LNCaP clone FGC (cell line): Measurements from ENCODE around the gene DNAH10.

Source experiments
- DNase-seq: peaks from one replicate; pipeline ENCODE4 v3.0.0-alpha.2; 2011; ENCODE audit warnings: low read depth
- H3K4me3 ChIP-seq: 2 replicates; pipeline ENCODE4 v1.5.1; 2011; ENCODE audit warnings: mild to moderate bottlenecking, low read depth, low read length, control low read depth
- TF ChIP-seq, protein P1 (sequence below): IDR thresholded peaks from 2 replicates; pipeline ENCODE4 v1.5.1; 2012; ENCODE audit warnings: mild to moderate bottlenecking; ENCODE audit not compliant: control insufficient read depth, insufficient read depth; ENCODE audit errors: extremely low read depth

The DNAH10 gene

DNA sequence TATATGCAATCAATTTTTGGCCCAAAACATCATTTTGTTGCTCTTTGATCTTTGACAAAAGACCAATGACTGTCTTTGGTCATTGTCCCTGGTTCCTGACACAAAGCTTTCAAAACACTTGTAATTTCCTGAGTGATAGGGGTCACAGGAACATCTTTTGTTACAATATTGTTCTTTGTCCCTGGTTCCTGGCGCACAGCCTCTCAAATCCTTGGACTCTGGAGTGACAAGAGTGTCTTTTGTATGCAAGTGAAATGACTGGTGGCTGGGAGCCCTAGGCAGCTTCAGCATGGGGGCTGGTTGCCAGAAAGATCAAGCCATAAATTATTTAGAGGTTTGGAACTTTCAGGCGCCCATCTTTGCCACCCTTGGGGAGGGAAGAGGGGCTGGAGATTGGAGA is 53.9 kb downstream of the DNAH10 start:
- no peak overlapping the region for H3K4me3 ChIP-seq
- TF ChIP-seq, protein P1, sequence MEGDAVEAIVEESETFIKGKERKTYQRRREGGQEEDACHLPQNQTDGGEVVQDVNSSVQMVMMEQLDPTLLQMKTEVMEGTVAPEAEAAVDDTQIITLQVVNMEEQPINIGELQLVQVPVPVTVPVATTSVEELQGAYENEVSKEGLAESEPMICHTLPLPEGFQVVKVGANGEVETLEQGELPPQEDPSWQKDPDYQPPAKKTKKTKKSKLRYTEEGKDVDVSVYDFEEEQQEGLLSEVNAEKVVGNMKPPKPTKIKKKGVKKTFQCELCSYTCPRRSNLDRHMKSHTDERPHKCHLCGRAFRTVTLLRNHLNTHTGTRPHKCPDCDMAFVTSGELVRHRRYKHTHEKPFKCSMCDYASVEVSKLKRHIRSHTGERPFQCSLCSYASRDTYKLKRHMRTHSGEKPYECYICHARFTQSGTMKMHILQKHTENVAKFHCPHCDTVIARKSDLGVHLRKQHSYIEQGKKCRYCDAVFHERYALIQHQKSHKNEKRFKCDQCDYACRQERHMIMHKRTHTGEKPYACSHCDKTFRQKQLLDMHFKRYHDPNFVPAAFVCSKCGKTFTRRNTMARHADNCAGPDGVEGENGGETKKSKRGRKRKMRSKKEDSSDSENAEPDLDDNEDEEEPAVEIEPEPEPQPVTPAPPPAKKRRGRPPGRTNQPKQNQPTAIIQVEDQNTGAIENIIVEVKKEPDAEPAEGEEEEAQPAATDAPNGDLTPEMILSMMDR: no peak
- no peak for DNase-seq

DNA sequence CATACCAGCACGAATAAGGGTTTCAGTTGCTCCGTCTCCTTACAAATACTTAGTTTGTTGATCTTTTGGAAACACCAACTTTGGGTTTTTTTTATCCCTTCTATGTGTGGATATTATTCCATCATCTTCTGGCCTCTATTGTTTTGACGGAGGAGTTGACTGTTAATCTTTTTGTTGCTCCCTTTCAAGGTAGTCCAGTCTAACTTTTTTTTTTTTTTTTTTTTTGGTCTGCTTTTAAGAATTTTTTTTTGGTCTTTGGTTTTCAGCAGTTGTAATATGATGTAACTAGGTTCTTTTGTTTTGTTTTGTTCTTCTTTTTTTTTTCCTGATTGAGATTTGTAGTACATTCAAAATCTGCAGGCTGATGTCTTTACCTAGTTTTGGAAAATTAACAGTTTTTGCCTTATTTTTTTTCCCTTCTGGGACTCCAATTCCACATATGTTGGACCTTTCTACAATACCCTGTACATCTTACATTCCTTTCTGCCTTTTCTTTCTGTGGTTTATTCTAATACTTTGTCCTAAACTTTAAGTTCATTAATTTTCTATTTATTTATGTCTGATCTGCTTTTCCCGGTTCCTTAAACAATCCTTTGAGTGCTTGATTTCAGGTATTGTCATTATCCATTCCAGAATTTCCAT is 54.9 kb downstream of the DNAH10 start:
- H3K4me3 ChIP-seq: no peak overlapping the region
- TF ChIP-seq, protein P1: no peak
- no peak for DNase-seq

GRCh38 chr12:123822804-123823203 is 60.7 kb downstream of the DNAH10 start:
- H3K4me3 ChIP-seq: no peak overlapping the region
- TF ChIP-seq, protein P1: no peak
- no peak for DNase-seq

DNA sequence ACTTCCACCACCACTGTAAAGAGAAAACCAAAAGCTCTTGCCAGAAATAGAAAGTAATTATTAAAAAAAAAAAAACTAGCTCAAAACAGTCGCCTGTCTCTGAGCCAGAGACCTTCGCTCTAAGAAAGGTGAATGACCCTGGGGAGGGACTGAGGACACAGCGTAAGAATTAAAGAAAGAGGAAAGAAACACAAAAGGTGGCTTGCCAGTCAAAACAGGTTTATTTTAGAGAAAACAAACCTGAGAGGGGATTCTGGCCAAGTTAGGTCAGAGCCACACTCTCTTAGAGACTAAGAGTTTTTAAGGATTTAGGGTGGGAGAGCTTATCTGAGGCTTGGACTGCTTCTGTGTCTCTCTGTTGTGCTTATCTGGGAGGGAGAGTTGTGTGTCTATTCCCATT is 66.0 kb downstream of the DNAH10 start:
- no peak overlapping the region for H3K4me3 ChIP-seq
- DNase-seq: no peak
- TF ChIP-seq, protein P1: no peak

- H3K4me3 ChIP-seq: no peak overlapping the region
- DNase-seq: no peak
- TF ChIP-seq, protein P1: no peak
These were observed 66.9 kb downstream of the DNAH10 start for GRCh38 chr12:123828854-123829547.

GRCh38 chr12:123829561-123829960 is 67.5 kb downstream of the DNAH10 start:
- TF ChIP-seq, protein P1: no peak
- no peak for DNase-seq
- no peak overlapping the region for H3K4me3 ChIP-seq
